WERI-Rb-1 (cell line): ENCODE results near the gene PCDHGB3.

Source experiments
- DNase-seq: peaks from one replicate; pipeline ENCODE4 v3.0.0-alpha.2; 2020
- H3K27ac ChIP-seq: fragments of 250-450 bp; sonication (Bioruptor Pico); 2 replicates; pipeline ENCODE4 v1.5.1; 2020; ENCODE audit warnings: mild to moderate bottlenecking, moderate library complexity
- H3K27me3 ChIP-seq: fragments of 250-450 bp; sonication (Bioruptor Pico); 2 replicates; pipeline ENCODE4 v1.5.1; 2021; ENCODE audit warnings: mild to moderate bottlenecking, low read depth, moderate library complexity; ENCODE audit not compliant: insufficient read depth, severe bottlenecking
- H3K36me3 ChIP-seq: fragments of 250-450 bp; sonication (Bioruptor Pico); 2 replicates; pipeline ENCODE4 v1.5.1; 2020; ENCODE audit warnings: mild to moderate bottlenecking, moderate library complexity
- H3K4me3 ChIP-seq: 2 replicates; pipeline ENCODE4 v1.5.1; 2011; ENCODE audit warnings: low read depth, mild to moderate bottlenecking, control low read depth, low read length
- H3K9me3 ChIP-seq: fragments of 250-450 bp; sonication (Bioruptor Pico); 2 replicates; pipeline ENCODE4 v1.5.1; 2021; ENCODE audit warnings: mild to moderate bottlenecking, moderate library complexity; ENCODE audit not compliant: severe bottlenecking
- CTCF ChIP-seq: IDR thresholded peaks from 2 replicates; pipeline ENCODE4 v1.5.1; 2011; ENCODE audit warnings: low read depth, mild to moderate bottlenecking, control low read depth, inconsistent platforms, low read length

The PCDHGB3 gene

GRCh38 chr5:141356950-141357349 is 13.1 kb upstream of the PCDHGB3 start:
- H3K36me3 ChIP-seq: no peaks in the 10 kb centered on the region
- DNase-seq: no peak
- H3K27me3 ChIP-seq: no peaks in the 10 kb centered on the region
- no peak for TF ChIP-seq CTCF
- H3K4me3 ChIP-seq: no peak overlapping the region
- no peak overlapping the region for H3K27ac ChIP-seq
- peaks cover 26% of the 10 kb centered on the region for H3K9me3 ChIP-seq

- Histone ChIP-seq H3K9me3 (peaks cover 23% of the 10 kb centered on the region), H3K27me3 (no peaks in the 10 kb centered on the region), H3K4me3 (no peak within 1 kb of the TSS), H3K36me3 (no peaks in the 10 kb centered on the region), H3K27ac (no peak within 1 kb of the TSS)
- 0 out of 2 replicates have a peak, but pooled peaks have one; percentile 2 for TF ChIP-seq CTCF
- no peak for DNase-seq
These were observed 10.1 kb upstream of the PCDHGB3 start, which contains the start of gene PCDHGB2 for GRCh38 chr5:141359790-141360426. PCDHGB2 (plus strand) TSS chr5:141359994; CDS start chr5:141360136, 142 bp downstream.

- Histone ChIP-seq H3K27ac (no peak overlapping the region), H3K4me3 (no peak overlapping the region), H3K27me3 (no peaks in the 10 kb centered on the region), H3K9me3 (peaks cover 23% of the 10 kb centered on the region), H3K36me3 (no peaks in the 10 kb centered on the region)
- DNase-seq: no peak
- no peak for TF ChIP-seq CTCF
These were observed 9.4 kb upstream of the PCDHGB3 start for GRCh38 chr5:141360685-141361084.

- no peak for DNase-seq
- Histone ChIP-seq H3K4me3 (no peak overlapping the region), H3K36me3 (no peaks in the 10 kb centered on the region), H3K27me3 (no peaks in the 10 kb centered on the region), H3K9me3 (peaks cover 20% of the 10 kb centered on the region), H3K27ac (no peak overlapping the region)
- TF ChIP-seq CTCF: no peak
These were observed 7.3 kb upstream of the PCDHGB3 start for GRCh38 chr5:141362719-141363118.

- H3K9me3 ChIP-seq: peaks cover 20% of the 10 kb centered on the region
- no peak for TF ChIP-seq CTCF
- no peak within 1 kb of the TSS for H3K4me3 ChIP-seq
- DNase-seq: no peak
- no peaks in the 10 kb centered on the region for H3K27me3 ChIP-seq
- H3K27ac ChIP-seq: no peak within 1 kb of the TSS
- H3K36me3 ChIP-seq: no peaks in the 10 kb centered on the region
These were observed 5.9 kb upstream of the PCDHGB3 start, which contains the start of gene PCDHGA5 for GRCh38 chr5:141363952-141364660. PCDHGA5 (plus strand) TSS chr5:141364162; CDS start chr5:141364331, 169 bp downstream.
